ENCODE results near the gene VASH2.
"Not testable (repeated sequence)": the region's sequence is repeated elsewhere in the genome, so short reads cannot be mapped to it uniquely, and the experiment has no call there.

Gene VASH2

GRCh38 chr1:212964102-212964501, 13.8 kb downstream of the VASH2 start:
- H3K4me3 ChIP-seq (ENCODE audit: low read length) = no peak overlapping the region
- TF ChIP-seq CTCF (IDR thresholded peaks at IDR 0.05; ENCODE audit: insufficient read depth, low read depth, low read length, missing control alignments) = no peak
- no peak for DNase-seq (ENCODE audit: low read depth)

- not testable (repeated sequence) for DNase-seq (ENCODE audit: low read depth); H3K4me3 ChIP-seq (ENCODE audit: low read length)
These were observed 14.7 kb downstream of the VASH2 start for GRCh38 chr1:212964993-212965392.

- DNase-seq (ENCODE audit: low read depth) = no peak
- H3K4me3 ChIP-seq (ENCODE audit: low read length) = no peak overlapping the region
These were observed 16.3 kb downstream of the VASH2 start for GRCh38 chr1:212966616-212967015.

GRCh38 chr1:212967801-212968200, 17.5 kb downstream of the VASH2 start:
- TF ChIP-seq CTCF (IDR thresholded peaks at IDR 0.05; ENCODE audit: insufficient read depth, low read depth, low read length, missing control alignments) = peak; percentile 60
- no peak overlapping the region for H3K4me3 ChIP-seq (ENCODE audit: low read length)
- peak; percentile 66 for DNase-seq (ENCODE audit: low read depth)

More at GRCh38 chr1:212966616-212967015, 16.3 kb downstream of the VASH2 start:
- TF ChIP-seq CTCF (IDR thresholded peaks at IDR 0.05; ENCODE audit: insufficient read depth, low read depth, low read length, missing control alignments) = no peak

- no peak for DNase-seq (ENCODE audit: low read depth)
- H3K4me3 ChIP-seq (ENCODE audit: low read length) = no peak overlapping the region
- no peak for TF ChIP-seq CTCF (IDR thresholded peaks at IDR 0.05; ENCODE audit: insufficient read depth, low read depth, low read length, missing control alignments)
These were observed 18.1 kb downstream of the VASH2 start for GRCh38 chr1:212968368-212968863.

- no peak for DNase-seq (ENCODE audit: low read depth)
- no peak for TF ChIP-seq CTCF (IDR thresholded peaks at IDR 0.05; ENCODE audit: insufficient read depth, low read depth, low read length, missing control alignments)
These were observed 19.7 kb downstream of the VASH2 start for GRCh38 chr1:212970085-212970484.

GRCh38 chr1:212971312-212971711, 21.0 kb downstream of the VASH2 start:
- TF ChIP-seq CTCF (IDR thresholded peaks at IDR 0.05; ENCODE audit: insufficient read depth, low read depth, low read length, missing control alignments) = no peak
- DNase-seq (ENCODE audit: low read depth) = no peak
- H3K4me3 ChIP-seq (ENCODE audit: low read length) = no peak overlapping the region

More at GRCh38 chr1:212970085-212970484, 19.7 kb downstream of the VASH2 start:
- H3K4me3 ChIP-seq (ENCODE audit: low read length) = no peak overlapping the region

All from epithelial cell of esophagus (primary cell).